Measurements from ENCODE around the gene OSGEPL1.
"Not testable (repeated sequence)": the region's sequence is repeated elsewhere in the genome, so short reads cannot be mapped to it uniquely, and the experiment has no call there.

Gene OSGEPL1

DNA sequence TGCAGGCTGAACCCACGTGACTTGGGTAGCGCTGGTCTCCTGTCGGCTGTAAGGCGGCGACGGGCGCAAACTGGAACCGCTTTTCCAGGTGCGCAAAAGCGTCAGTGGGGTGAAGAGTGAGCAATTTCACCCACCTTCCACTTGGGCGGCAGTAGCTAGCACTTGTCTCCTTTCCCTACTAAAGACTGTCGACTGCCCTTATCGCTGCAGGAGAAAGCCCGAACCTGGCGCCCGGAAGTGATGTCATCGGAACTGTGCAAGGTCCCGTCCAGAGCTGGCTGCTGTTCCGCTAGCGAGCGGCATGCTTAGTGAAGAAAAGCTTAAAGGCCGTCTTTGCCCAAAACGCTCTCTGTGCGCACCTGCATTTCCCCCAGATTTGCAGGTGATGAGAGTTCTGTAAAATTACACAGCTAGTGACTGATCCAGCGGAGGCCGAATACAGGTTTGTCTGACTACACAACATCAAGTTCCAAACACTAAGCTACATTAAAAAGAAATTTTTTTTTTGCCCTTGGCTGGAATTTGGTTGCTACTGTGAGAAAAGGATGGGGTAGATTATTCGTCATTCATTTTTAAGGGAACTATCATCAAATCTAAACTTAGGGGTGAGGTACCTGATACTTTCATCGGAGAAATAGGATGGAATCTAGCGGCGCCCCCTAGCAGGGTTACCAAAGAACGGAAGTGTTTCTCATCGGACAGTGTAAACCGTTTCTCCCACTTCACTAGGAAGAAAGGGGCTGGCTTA lies at the start of gene OSGEPL1:
OSGEPL1 (minus strand) TSS at position 242 of the 748 bp plus-strand sequence. CDS start 1,152 bp downstream, outside the sequence.
- peak; percentile 93 for DNase-seq

DNA sequence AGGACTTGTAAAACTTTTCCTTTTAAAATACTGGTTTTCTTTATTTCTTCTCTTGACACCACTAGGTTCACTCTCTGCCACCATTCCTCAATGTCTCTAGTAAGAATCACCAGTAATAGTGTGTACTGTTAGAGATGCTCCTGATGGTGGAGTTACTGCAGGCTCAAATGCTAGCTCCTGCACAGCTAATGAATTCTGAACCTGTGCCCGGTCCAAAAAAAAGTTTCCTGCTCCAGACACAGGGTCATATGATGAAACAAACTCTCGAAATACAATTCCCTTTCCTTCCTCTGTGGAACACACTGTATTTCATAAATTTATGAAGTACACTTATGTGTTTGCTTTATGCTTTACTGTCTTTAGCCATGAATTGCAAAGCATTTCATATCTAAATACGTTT lies 40.8 kb upstream of the OSGEPL1 start:
- no peak for DNase-seq

GRCh38 chr2:189802396-189802912 lies 39.9 kb upstream of the OSGEPL1 start:
- no peak for DNase-seq

- DNase-seq: no peak
Observed at GRCh38 chr2:189799531-189799930, 36.9 kb upstream of the OSGEPL1 start.

DNA sequence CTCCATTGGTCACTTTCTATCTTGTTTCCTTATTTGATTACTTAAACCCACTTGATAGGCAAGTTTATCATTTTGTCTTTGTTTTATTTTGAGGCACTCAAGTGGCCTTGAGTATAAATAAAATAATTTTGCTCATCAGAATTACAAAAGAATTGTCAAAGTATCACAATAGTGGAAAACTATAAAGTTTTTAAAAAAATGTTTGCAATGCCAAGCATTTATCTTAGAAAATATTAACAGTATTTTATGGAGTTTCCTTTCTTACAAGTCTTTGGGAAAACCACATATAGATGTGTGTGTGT lies 36.4 kb upstream of the OSGEPL1 start:
- DNase-seq: no peak

DNA sequence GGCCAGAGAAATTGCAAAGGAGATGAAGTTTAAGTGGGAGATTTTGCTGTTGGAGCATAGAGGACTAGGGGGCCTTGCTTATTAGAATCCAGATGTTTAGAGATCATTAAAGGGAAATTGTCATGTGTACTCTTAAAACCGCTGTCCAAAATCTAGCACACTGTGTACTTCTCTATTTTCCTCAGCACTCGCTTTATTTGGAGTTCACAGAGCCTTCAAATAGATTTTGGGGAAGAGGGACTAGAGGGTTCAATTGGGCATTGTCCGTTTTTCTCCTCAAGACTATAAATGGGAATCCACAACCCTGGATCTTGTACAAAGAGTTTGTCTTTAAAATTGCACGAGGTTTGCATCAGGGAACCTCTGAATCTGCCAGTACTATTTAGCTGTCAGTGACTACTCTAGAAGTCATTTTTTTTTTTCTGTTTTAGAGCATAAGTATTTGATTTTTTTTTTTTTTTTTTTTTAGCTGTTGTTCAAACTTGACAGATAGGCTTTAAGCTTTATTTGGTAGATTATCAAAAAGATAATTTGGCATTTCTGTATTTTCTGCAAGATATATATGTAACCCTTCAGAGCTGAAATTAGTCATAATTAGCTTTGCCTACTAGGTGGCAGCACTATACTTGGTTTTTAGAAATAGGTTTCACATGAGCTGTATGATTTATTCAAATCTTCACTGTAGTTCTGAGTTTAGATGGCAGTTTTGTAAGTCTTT lies 35.9 kb upstream of the OSGEPL1 start:
- DNase-seq: peak in 1 of 2 donors; percentile 38

DNA sequence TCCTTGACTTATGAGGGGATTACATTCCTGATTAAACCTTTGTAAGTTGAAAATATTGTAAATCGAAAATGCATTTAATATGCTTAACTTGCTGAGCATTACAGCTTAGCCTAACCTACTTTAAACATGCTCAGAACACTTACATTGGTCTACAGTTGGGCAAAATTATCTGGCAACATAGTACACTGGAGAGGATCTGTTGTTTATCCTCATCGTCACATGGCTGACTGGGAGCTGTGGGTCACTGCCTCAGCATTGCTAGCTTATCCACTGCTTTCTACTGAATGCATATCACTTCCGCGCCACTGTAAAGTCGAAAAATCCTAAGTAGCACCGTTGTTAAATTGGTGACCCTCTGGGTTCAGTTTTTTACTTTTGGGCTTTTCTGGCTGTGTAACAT lies 35.3 kb upstream of the OSGEPL1 start:
- no peak for DNase-seq

- no peak for DNase-seq
Observed at GRCh38 chr2:189794310-189794709, 31.7 kb upstream of the OSGEPL1 start.

- peak in 1 of 2 donors; percentile 62 for DNase-seq
Observed at GRCh38 chr2:189791338-189792042, 28.9 kb upstream of the OSGEPL1 start.

DNA sequence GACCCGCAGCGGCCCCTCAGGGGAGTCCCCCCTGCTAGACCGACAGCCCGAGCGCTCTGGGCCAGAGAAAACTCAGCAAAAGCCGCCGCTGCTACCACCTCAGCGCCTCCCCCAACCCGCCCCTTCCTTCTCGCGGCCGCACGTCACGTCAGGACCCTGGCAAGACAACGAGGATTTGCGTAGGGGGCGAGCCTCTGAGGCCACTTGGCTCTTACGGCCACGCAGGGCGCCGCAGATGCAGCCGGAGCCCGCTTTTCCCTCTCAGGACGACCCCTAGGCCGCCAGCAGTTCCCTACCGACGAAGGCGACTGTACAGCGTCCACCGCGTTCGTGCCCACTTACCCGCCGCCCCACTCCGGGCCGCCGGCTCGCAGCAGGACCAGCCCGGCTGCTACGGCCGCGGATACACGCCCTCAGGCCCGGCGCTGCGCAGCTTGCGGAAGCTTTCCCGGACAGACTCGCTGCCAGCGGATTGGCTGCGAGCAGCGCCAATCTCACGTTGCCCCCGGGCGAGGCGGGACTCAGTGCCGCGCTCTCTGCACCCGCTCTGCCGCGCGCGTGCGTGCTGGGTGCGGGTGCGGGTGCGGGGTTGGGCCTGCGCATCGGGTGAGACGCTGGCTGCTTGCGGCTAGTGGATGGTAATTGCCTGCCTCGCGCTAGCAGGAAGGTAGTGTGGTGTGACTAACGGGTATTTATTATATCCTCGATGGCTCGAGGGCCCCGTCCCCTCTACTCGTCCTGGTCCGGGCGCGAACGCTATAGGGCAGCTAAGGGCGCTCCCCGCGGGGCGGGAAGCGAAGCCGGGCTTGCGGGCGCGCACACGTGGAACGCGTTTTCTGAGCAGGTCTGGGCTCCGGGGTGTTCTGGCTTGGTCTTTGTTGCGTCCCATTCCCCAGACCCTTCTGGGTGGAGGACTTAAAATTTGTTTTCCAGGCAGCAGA lies 21.6 kb upstream of the OSGEPL1 start, which contains the start of the genes ORMDL1 and PMS1:
ORMDL1 (minus strand) TSS at position 413 of the 941 bp plus-strand sequence. CDS start 1,744 bp downstream, outside the sequence.
PMS1 (plus strand) TSS at position 524 of the 941 bp plus-strand sequence. CDS start 7,360 bp downstream, outside the sequence.
- DNase-seq: peak; percentile 94

DNA sequence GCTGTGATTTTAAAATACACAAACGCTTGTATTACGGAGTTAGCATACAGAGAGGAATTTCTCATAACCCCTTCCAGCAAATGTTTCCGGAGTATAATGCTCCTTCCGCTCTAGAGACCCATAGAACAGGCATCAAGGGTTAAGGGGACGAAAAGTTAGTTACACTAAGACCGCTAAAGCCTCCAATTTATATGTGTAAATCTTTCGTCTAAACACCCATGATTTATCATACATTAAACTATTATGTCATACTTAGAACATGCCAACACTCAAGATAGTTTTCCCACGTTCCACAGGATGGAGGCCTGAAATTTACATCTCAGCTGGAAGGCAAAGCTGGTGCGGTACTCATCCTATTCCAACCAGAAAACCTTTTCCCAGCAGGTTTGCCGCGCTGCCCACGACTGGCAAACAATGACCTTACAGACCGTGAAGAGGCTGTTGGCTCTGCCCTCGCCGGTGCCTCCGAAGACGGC lies 20.9 kb upstream of the OSGEPL1 start:
- DNase-seq: peak in 1 of 2 donors; percentile 49

DNA sequence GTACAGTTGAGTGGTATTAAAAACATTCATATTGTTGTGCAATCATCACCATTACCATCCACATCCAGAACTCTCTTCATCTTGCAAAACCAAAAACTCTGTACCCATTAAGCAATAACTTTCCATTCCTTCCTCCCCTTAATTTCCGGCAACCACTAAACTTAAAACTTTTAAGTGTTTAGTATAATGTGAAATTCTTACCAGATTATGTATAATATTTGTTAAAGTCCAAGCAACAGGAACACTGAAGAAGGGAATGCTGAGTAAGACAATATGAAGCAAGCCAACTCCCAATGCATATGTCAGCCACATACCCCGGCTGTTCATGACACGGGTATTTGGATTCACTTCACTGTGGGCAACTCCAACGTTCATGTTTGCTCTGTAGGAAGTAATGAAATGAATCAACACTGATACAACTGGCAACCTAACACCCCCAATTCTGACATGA lies 19.7 kb upstream of the OSGEPL1 start:
- no peak for DNase-seq

GRCh38 chr2:189772212-189772611 lies 9.6 kb upstream of the OSGEPL1 start:
- no peak for DNase-seq

DNA sequence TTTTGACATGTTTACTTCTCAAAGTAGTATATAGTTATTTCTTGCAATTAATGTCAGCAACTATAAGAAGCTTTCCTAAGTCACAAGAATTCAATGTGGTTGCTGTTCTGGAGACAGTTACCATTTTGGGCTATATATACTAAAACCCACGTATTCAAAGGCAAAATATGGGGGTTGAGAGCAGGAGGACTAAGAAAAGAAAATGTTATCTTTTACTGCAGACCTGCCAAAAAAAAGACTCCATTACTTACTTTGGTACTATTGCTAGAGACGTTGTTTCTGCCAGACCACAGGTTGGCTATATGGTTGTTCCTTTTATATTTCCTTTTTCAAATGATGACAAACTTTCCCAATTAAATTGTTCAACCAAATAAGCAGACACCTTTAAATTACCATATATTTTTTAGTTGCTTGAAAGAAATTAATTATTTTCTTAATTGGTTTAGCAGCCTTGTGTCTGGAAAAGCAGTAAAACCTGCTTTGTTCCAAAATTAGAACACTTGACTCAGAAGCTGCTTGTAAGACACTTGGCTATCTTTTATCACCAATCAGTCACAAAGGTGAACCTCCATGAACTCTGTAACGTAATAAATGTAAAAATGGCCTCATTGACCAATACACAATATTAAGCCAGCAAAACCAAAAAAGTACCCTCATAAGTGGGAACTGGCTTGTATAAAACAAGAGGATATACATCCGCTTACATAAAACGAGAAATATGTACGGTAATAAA lies 8.2 kb upstream of the OSGEPL1 start:
- no peak for DNase-seq

- DNase-seq: no peak
Observed at GRCh38 chr2:189763908-189764661, 1.5 kb upstream of the OSGEPL1 start.

DNA sequence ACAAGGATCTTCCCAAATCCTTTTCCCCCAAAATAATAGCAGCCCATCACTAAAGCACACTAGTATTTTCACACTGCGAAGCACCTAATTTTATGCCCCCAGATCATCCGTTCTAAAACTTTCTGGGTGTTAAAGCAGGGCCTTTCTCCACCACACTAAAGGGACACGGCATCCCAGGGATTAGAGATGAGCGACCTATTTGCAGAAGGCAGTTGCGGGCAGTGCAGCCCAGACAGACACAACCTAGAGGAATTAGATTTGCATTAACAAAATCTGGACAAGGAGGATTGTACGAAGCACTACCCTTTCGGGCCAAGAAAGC lies 402 bp downstream of the OSGEPL1 start:
- DNase-seq: no peak

- not testable (repeated sequence) for DNase-seq
Observed at GRCh38 chr2:189760154-189760553, 2.4 kb downstream of the OSGEPL1 start.

DNA sequence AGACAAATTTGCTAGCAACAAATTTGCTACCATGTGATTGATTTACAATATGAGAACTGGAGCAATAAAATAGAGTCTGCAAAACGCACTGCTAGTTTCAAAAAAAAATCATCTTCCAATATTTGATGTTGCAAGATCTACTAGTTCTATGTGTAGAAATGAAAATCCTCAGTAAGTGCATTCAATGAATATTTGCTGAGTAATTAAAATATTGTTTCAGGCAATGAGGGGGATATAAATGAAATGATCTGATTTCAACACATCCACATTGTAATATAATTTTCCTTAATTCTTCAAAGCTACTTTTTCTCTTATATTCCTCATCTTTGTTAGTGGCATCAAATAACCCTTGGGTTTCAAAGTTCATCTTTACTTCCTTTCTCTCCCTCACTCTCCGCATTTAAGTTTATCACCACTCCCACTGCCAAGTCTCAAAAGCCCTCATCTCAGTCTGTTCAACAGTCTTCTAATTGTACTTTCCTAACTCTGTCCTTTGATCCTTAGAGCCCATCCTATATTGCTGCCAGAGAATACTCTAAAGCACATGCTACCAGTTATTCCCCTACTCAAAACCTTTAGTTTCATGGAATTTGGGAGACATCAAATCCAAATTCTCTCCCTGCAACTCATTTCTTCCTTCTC lies 6.2 kb downstream of the OSGEPL1 start:
- no peak for DNase-seq

GRCh38 chr2:189751080-189751658 lies 11.4 kb downstream of the OSGEPL1 start:
- DNase-seq: peak; percentile 44 to 61

- no peak for DNase-seq
Observed at GRCh38 chr2:189729430-189729829, 33.2 kb downstream of the OSGEPL1 start.

Measured in CD4-positive, alpha-beta T cell treated with Interleukin-4 for 1 hour (primary cell).